ENCODE data around the gene ADGRG4.
"Not testable (repeated sequence)": the region's sequence is repeated elsewhere in the genome, so short reads cannot be mapped to it uniquely, and the experiment has no call there.

Gene ADGRG4

GRCh38 chrX:136300721-136301120 is at the start of gene ADGRG4:
TSS of gene ADGRG4 (plus strand) at chrX:136300963. CDS start at chrX:136308778, 7,815 bp downstream.
- H3K4me1 ChIP-seq (ENCODE audit: control insufficient read depth, insufficient read depth, low read length); H3K4me3 ChIP-seq (ENCODE audit: low read depth, low read length); CTCF ChIA-PET; H3K36me3 ChIP-seq (ENCODE audit: control insufficient read depth in 2 of 2, insufficient read depth in 1 of 2, low read length in 2 of 2); POLR2A ChIA-PET; H3K9me3 ChIP-seq (ENCODE audit: control insufficient read depth, insufficient read depth, low read depth, low read length); H3K27ac ChIP-seq (ENCODE audit: extremely low read depth, low read depth, low read length): not testable (repeated sequence)
- TF ChIP-seq ZNF146 (tag by site-specific recombination; IDR thresholded peaks at IDR 0.05) (peak; percentile 89), ZNF280D (tag by site-specific recombination; IDR thresholded peaks at IDR 0.05) (peak; percentile 51; the same call in 1 of the 2 replicates)

GRCh38 chrX:136251041-136251991 is 49.4 kb upstream of the ADGRG4 start, which contains the start of gene MAP7D3:
TSS of gene MAP7D3 (minus strand) at chrX:136251400. CDS start at chrX:136251358, 42 bp downstream.
- H3K9me3 ChIP-seq (ENCODE audit: control insufficient read depth, insufficient read depth, low read depth, low read length): no peaks in the 10 kb centered on the region
- POLR2A ChIA-PET: no interaction called here
- no peaks in the 10 kb centered on the region for H3K36me3 ChIP-seq (ENCODE audit: control insufficient read depth in 2 of 2, insufficient read depth in 1 of 2, low read length in 2 of 2)
- H3K4me1 ChIP-seq (ENCODE audit: control insufficient read depth, insufficient read depth, low read length): peaks cover 4% of the 10 kb centered on the region; the same call in 1 of the 2 replicates
- peak within 1 kb of the TSS; percentile 56 for H3K4me3 ChIP-seq (ENCODE audit: low read depth, low read length)
- H3K27ac ChIP-seq (ENCODE audit: extremely low read depth, low read depth, low read length): peak within 1 kb of the TSS; percentile 77; the same call in 1 of the 2 replicates
- CTCF ChIA-PET: interaction anchor here (0.6 kb wide), 1 partner anchor 17 kb away, joined by 3 read pairs; no protein-coding TSS in a partner anchor
- no peak for TF ChIP-seq ZNF473 (tag by site-specific recombination; IDR thresholded peaks at IDR 0.05)
- no peak for TF ChIP-seq SCRT2 (tag by site-specific recombination; IDR thresholded peaks at IDR 0.05)
- peak; percentile 77 for TF ChIP-seq ZNF335 (tag by site-specific recombination; conservative IDR thresholded peaks at IDR 0.05)
- no peak for TF ChIP-seq ZNF138 (tag by site-specific recombination; IDR thresholded peaks at IDR 0.05; ENCODE audit: borderline replicate concordance)
- TF ChIP-seq FEZF1 (tag by site-specific recombination; IDR thresholded peaks at IDR 0.05): no peak
- TF ChIP-seq ZBTB26 (tag by site-specific recombination; optimal IDR thresholded peaks at IDR 0.05): peak; percentile 69
- TF ChIP-seq ZBTB10 (tag by site-specific recombination; IDR thresholded peaks at IDR 0.05): no peak
- no peak for TF ChIP-seq ZNF501 (tag by site-specific recombination; IDR thresholded peaks at IDR 0.05)
- no peak for TF ChIP-seq ZNF211 (tag by site-specific recombination; IDR thresholded peaks at IDR 0.05; ENCODE audit: low read depth)
- no peak for TF ChIP-seq ZNF416 (tag by site-specific recombination; IDR thresholded peaks at IDR 0.05)
- no peak for TF ChIP-seq ZSCAN16 (tag by site-specific recombination; IDR thresholded peaks at IDR 0.05)
- no peak for TF ChIP-seq ZNF677 (tag by site-specific recombination; IDR thresholded peaks at IDR 0.05)
- no peak for TF ChIP-seq ZNF513 (tag by site-specific recombination; IDR thresholded peaks at IDR 0.05)
- TF ChIP-seq SCRT1 (tag by site-specific recombination; IDR thresholded peaks at IDR 0.05; ENCODE audit: borderline replicate concordance): no peak
- no peak for TF ChIP-seq ZNF768 (tag by site-specific recombination; IDR thresholded peaks at IDR 0.05)
- TF ChIP-seq ZNF658 (tag by site-specific recombination; IDR thresholded peaks at IDR 0.05): no peak
- peak; percentile 56; the same call in 1 of the 2 replicates for TF ChIP-seq ZBTB17 (tag by site-specific recombination; IDR thresholded peaks at IDR 0.05)
- TF ChIP-seq KLF7 (tag by site-specific recombination; IDR thresholded peaks at IDR 0.05; ENCODE audit: borderline replicate concordance): no peak
- TF ChIP-seq ZIC2 (tag by site-specific recombination; IDR thresholded peaks at IDR 0.05): no peak
- TF ChIP-seq ZFP37 (tag by site-specific recombination; IDR thresholded peaks at IDR 0.05): no peak
- no peak for TF ChIP-seq ZNF362 (tag by site-specific recombination; IDR thresholded peaks at IDR 0.05)

All from HEK293 (cell line).